ENCODE data around the gene PRKAG1. TPM values are rescaled to one million over a fixed set of nuclear protein-coding genes. Genes with fewer than 3 reads are reported as not detected.

PRKAG1 gene
- polyA plus RNA-seq, 3 donors: 80.8 to 89.0 (median 84.1) TPM

DNA sequence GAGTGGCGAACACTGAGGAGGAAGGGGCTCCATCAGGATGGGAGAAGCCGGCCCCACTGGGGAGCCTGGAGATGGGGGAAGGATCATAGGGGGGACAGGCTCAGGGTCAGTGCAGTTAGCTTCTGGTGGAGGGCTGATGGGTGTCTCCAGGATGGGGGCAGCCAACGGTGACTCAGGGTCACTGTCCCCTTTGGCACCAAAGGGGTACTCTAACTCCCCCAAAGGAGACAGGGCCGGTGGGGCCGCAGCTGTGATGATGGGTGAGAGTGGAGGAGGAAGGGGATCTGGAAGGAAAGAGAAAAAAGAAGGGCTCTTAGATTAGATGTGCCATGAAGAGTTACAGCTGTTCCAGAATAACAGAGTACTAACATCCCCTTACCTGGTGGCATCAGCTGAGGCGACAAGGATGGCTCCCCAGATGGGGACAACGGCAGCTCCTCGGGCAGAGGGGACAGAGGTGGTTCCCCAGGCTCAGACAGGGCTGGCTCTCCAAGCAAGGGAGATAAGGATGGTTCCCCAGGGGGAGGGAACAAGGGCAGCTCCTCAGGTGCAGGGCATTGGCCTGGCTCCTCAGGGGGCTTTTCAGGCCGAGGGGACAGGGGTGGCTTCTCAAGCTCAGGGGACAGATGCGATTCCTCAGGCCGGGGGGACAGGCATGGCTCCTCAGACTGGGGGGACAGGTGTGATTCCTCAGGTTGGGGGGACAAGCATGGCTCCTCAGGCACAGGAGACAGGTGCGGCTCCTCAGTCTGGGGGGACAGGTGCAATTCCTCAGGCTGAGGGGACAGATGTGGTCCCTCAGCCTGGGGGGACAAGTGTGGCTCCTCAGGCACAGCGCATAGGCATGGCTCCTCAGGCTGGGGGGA is 32.2 kb upstream of the PRKAG1 start:
- DNase-seq (ENCODE audit: low read depth in 3 of 3, low spot score in 2 of 3): no peak

DNA sequence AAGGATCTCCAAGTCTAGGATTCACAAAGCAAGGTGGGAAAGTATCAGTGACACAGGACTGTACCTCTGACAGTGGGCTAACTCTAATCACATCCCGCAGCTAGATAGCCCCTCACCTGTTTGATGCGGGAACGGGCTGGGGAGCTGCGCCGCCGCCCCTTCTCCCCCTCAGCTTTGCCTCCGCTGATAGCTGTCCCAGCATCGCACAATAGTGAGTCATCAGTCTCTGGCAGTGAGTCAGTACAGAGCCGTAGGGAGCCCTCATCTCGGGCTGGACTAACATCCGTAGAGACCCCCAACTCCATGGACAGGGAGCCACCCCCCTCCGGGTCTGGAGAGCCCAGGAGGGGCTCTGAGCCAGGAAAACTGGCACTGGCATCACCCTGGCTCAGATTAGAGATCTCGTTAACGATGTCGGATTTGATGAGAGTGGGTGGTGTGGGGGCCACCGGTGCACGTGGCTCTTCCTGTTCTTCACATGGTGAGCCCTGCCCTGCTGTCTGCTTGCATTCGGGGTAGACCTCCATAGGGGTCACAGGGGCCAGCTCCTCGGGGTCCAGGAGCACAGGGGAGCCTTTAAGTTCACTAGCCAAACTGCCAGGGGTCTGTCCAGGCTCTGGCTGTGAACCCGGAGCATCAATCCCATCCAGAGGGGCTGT is 31.1 kb upstream of the PRKAG1 start:
- no peak for DNase-seq (ENCODE audit: low read depth in 3 of 3, low spot score in 2 of 3)

- DNase-seq (ENCODE audit: low read depth in 3 of 3, low spot score in 2 of 3): no peak
Observed at GRCh38 chr12:49048953-49049352, 30.4 kb upstream of the PRKAG1 start.

- DNase-seq (ENCODE audit: low read depth in 3 of 3, low spot score in 2 of 3): no peak
Observed at GRCh38 chr12:49046129-49046895, 27.7 kb upstream of the PRKAG1 start.

GRCh38 chr12:49044660-49045059 is 26.1 kb upstream of the PRKAG1 start:
- no peak for DNase-seq (ENCODE audit: low read depth in 3 of 3, low spot score in 2 of 3)

- DNase-seq (ENCODE audit: low read depth in 3 of 3, low spot score in 2 of 3): no peak
Observed at GRCh38 chr12:49043856-49044258, 25.3 kb upstream of the PRKAG1 start.

DNA sequence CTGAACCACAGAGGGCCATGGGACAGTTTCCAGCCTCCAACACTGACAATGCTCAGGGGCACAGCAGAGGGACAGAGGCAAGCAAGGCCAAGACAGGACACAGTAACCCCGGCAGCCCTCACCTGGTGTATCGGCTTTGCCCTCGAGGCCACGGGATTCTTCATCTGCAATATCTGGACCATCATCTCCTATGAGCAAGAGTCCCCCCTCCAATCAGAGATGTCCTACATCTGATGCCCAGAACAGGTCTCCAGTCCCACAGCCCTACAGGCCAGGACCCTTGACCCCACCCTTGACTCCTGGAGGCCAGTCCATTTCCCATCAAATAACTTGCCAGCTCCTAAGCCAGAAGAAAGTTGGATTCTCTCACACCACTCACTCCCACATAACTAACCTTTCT is 24.7 kb upstream of the PRKAG1 start:
- no peak for DNase-seq (ENCODE audit: low read depth in 3 of 3, low spot score in 2 of 3)

GRCh38 chr12:49041881-49042484 is 23.4 kb upstream of the PRKAG1 start:
- no peak for DNase-seq (ENCODE audit: low read depth in 3 of 3, low spot score in 2 of 3)

DNA sequence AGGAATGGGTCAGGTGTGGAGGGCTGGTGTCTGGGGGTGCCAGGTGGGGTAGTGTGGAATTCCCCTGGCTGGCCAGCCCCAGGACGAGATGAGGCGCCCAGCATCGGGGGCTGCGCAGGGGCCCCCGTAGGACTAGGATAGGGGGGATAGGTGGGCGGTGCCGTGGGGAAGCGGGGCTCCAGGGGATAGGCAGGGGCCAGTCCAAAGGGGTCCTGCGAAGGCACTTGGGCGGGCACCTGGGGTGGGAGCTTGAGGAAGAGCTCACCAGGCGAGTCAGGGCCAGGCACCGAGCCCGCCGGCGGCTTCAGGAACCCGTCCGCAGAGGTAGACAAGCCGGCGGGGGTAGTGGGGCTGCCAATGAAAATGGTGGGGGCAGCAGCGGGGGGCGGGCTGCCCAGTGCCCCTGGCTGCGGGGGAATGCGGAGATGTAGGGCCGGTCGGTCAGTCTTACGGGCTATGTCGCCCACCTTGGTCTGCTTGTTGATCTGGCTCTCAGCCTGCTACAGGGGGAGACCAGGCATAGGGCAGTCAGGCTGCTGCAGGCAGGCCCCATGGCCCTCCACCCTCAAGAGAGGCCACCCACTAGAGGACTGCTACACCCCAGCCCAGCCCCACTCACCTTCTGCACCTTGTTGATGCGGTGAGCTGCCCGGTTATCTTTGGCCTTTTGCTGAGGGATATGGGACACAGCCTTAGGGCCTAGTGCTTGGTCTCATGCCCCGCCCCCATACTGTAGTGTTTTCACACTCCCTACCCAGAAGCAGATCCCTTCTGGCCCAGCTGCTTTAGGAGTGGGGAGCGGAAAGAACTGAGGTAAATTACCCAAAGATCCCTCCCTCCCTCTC is 22.7 kb upstream of the PRKAG1 start:
- DNase-seq (ENCODE audit: low read depth in 3 of 3, low spot score in 2 of 3): no peak

- DNase-seq (ENCODE audit: low read depth in 3 of 3, low spot score in 2 of 3): no peak
Observed at GRCh38 chr12:49040364-49040855, 21.8 kb upstream of the PRKAG1 start.

GRCh38 chr12:49039421-49040363 is 21.1 kb upstream of the PRKAG1 start:
- no peak for DNase-seq (ENCODE audit: low read depth in 3 of 3, low spot score in 2 of 3)

DNA sequence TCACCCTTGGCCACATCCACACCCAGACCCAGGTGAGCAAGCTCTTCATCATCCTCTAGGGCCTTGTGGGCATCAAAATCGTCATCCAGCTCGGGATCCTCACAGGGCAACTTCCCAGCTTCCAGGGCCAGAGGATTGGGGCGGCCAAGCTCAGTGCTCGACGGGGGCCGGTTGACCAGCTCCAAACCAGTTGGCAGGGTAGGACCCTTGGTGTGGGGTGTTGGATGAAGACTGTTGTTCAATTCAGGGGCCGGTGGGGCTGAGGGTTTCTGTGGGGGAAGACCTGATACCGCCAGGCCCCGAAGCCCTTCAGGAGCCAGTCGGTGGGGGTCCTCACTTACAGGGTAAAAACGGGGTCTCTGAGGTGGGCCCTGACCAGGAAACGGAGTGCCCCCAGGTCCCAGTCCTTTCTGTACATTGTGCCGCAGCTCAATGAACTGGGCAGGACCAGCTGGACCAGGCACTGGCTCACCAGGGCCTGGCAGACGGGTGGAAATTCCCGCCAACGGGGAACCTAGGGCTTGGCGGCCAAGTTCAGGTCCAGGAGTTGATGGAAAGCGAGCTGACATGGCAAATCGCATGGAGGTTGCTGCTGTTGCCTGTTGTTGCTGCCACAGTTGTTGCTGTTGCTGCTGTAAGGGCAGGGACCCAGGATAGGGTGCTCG is 19.8 kb upstream of the PRKAG1 start:
- no peak for DNase-seq (ENCODE audit: low read depth in 3 of 3, low spot score in 2 of 3)

DNA sequence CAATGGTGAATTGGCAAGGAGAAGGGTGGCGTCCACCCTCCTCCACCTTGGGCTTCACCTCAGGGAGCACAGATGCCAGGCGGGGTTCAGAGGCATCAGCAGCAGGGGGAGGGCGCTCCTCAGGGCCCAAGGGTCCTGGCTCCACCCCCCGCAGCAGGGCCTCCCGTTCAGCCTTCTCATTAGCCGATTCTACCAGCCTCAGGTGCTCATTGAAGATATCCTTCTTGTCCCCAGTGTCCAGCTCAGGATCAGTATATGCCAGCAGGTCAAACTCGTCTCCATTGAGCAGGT is 19.3 kb upstream of the PRKAG1 start:
- no peak for DNase-seq (ENCODE audit: low read depth in 3 of 3, low spot score in 2 of 3)

DNA sequence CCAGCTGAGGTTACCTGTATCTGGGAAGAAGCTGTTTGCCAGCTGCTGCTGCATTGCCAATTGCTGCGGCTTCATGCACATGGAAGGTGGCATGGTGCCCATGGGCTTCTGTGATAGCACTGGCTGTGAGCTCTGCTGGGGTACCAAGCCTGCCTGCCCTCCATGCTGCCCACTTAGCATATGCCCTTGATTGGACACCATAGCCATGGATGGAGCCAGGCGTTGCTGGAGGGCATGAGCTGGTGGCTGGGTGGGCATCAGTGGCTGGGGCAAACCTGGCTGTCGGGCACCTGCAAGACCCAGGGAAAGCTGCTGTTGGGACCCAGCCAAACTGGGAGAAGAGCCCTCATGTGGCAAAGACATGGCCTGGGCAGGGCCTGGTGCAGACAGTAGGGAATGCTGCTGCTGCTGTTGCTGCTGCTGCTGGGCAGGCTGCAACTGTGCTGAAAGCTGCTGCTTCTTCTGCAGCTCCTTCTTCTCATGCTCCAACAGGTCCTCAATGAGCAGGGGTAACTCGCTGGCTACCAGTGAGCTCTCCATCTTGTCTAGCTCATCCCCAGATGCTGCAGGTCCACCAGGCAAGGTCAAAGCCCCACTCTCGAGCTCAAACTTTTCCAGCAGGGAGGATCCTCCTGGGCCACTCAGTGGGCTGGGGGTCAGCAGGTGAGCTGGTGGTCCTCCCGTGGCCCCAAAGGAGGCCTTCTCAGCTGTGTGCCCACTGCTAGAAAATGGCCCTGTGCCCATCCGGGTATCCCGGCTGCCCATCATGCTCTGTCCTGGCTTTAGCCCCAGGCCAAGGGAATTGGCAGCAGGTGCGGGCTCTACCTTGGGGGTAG is 18.8 kb upstream of the PRKAG1 start:
- DNase-seq (ENCODE audit: low read depth in 3 of 3, low spot score in 2 of 3): no peak

DNA sequence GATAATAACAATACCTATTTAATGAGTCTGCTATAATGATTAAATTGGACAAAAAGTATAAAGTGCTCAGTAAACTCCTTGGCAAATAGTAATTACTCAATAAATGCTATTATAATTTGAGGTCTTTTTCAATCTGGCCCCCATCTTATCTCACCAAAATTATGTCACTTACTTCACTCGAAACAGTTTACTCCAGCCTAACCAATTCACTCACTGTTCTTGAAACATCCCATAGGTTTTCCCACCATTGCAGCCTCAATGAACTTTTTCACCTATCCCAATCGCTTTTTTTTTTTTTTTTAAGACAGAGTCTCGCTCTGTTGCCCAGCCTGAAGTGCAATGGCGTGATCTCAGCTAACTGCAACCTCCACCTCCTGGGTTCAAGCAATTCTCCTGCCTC is 17.5 kb upstream of the PRKAG1 start:
- no peak for DNase-seq (ENCODE audit: low read depth in 3 of 3, low spot score in 2 of 3)

DNA sequence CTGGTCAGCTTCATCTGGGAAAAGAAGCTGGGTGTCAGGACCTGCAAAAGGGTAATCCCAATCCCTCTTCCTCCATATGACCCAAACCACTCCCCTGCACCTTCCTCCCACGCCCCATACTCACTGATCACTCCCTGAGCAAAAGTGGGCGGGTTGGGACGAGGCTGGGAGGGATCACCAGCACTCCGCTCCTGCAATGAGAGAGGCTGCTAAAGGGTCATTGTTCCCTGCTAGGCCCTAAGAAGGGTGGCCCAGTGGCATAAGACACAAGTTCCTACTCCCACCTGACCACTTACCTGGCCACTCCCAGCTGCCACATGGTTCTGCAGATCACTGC is 15.7 kb upstream of the PRKAG1 start:
- no peak for DNase-seq (ENCODE audit: low read depth in 3 of 3, low spot score in 2 of 3)

GRCh38 chr12:49033611-49034285 is 15.2 kb upstream of the PRKAG1 start:
- DNase-seq (ENCODE audit: low read depth in 3 of 3, low spot score in 2 of 3): no peak

All from right renal cortex interstitium (tissue), 3 donors.